ENCODE measurements around the gene GRM4.

DNA sequence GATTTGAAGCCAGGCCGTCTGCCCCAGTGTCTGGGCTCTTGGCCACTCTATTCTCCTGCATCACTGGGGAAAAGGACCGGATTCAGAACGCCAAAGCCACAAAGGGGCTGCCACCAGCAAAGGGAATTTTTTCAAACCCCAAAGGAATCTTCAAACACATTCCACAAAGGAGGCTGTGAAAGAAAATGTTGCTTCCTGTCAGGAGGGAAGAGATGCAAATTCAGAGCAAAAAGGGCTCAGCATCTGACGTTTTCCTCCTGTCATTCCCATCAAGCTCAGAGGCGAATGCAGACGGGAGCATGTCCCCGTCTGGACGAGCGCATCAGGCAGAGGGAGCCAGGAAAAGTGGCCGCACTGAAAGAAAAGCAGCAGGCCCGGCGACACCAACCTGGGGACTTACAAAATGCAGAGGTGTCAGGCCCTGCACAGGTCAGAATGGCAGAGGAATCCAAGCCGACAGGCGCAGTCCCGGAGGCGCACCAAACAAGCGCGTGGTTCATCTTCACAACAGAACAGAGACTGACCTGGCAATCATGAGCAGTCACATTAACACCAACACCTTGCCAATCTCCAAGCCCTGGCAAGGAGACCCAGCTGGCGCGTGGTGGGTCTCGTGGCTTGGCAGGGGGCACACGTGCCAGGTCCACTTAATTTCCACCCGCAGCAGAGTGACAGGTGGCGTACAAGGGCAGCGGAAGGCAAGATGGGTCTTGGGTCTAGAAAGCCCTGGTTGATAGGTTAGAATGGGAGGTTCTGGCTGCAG lies 62.8 kb downstream of the GRM4 start:
- TF ChIP-seq, protein P1, sequence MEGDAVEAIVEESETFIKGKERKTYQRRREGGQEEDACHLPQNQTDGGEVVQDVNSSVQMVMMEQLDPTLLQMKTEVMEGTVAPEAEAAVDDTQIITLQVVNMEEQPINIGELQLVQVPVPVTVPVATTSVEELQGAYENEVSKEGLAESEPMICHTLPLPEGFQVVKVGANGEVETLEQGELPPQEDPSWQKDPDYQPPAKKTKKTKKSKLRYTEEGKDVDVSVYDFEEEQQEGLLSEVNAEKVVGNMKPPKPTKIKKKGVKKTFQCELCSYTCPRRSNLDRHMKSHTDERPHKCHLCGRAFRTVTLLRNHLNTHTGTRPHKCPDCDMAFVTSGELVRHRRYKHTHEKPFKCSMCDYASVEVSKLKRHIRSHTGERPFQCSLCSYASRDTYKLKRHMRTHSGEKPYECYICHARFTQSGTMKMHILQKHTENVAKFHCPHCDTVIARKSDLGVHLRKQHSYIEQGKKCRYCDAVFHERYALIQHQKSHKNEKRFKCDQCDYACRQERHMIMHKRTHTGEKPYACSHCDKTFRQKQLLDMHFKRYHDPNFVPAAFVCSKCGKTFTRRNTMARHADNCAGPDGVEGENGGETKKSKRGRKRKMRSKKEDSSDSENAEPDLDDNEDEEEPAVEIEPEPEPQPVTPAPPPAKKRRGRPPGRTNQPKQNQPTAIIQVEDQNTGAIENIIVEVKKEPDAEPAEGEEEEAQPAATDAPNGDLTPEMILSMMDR (IDR thresholded peaks at IDR 0.05): no peak
- TF ChIP-seq POLR2A (IDR thresholded peaks at IDR 0.05): no peak

All from right lobe of liver (tissue), 4 donors.